Esophagus (tissue), 2 donors: ENCODE measurements around the gene PAX7. TPM values are rescaled to one million over a fixed set of nuclear protein-coding genes. Genes with fewer than 3 reads are reported as not detected.

Experiments
- H3K27ac ChIP-seq, 2 donors: one replicate each; pipeline ENCODE4 v1.5.1; 2013; ENCODE audit warnings: low read depth in 2 of 2, mild to moderate bottlenecking in 2 of 2, inconsistent platforms in 1 of 2, low read length in 1 of 2, moderate library complexity in 1 of 2
- H3K27me3 ChIP-seq, 2 donors: one replicate each; pipeline ENCODE4 v1.6.1; 2013; ENCODE audit warnings: low read length in 2 of 2, control low read depth in 1 of 2, mild to moderate bottlenecking in 1 of 2; ENCODE audit not compliant: insufficient read depth in 2 of 2, control insufficient read depth in 1 of 2
- H3K36me3 ChIP-seq, 2 donors: one replicate each; pipeline ENCODE4 v1.6.1; 2013; ENCODE audit warnings: low read length in 1 of 2; ENCODE audit not compliant: control insufficient read depth in 2 of 2, insufficient read depth in 2 of 2
- H3K4me1 ChIP-seq, 2 donors: one replicate each; pipeline ENCODE4 v1.6.1; 2013; ENCODE audit warnings: low read length in 1 of 2; ENCODE audit not compliant: control insufficient read depth in 2 of 2, insufficient read depth in 2 of 2
- H3K4me3 ChIP-seq, 2 donors: one replicate each; pipeline ENCODE4 v1.5.1; 2013; ENCODE audit warnings: low read length in 2 of 2, mild to moderate bottlenecking in 2 of 2, low read depth in 1 of 2, moderate library complexity in 1 of 2
- H3K9me3 ChIP-seq, 2 donors: one replicate each; pipeline ENCODE4 v1.6.1; 2013; ENCODE audit warnings: mild to moderate bottlenecking in 2 of 2, low read depth in 1 of 2, low read length in 1 of 2, moderate library complexity in 1 of 2; ENCODE audit not compliant: control insufficient read depth in 2 of 2, insufficient read depth in 1 of 2
- WGBS, 2 donors: extraction: QIAGEN DNeasy Blood & Tissue Kit; methylation state at CpG; one replicate each; pipeline ENCODE4 v1.1.7; 2013; 5-methylcytosine and 5-hydroxymethylcytosine counted together
- polyA plus RNA-seq, 2 donors: library from polyadenylated mRNA; stranded (reverse); fragments of 200-250 nt; gene quantifications; one replicate each; pipeline ENCODE4 v1.2.3, GENCODE V29; 2013
- donor health status: healthy with polysubstance abuse.
- donor health status: Bipolar disorder and iron deficiency.

PAX7 gene
- polyA plus RNA-seq, 2 donors = not detected

DNA sequence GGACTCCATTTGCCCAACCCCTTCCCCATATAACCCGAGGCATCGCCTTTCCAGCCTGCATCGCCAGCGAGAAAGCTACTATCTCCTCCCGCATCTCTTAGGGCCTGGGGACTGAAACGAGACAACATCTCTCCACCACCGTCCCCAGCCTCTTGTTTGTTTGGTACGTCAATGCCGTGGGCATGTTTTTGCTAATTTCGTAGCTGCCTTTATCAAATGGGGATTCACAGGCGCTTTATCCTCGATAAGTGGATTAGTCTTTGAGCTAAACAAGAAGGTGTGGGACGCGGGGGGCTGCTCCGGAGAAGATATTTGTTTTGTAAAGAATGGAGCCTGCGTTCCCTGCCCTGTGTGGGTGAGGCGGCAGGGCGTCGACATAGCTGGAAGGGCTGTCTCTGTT lies 91.6 kb downstream of the PAX7 start:
- no peak overlapping the region for H3K4me3 ChIP-seq
- H3K36me3 ChIP-seq = no peaks in the 10 kb centered on the region
- 46 to 56% methylated on average over 19 of the region's 19 CpGs for WGBS, 2 donors
- H3K27ac ChIP-seq = no peak overlapping the region
- H3K27me3 ChIP-seq = no peaks in the 10 kb centered on the region
- H3K4me1 ChIP-seq = no peaks in the 10 kb centered on the region
- H3K9me3 ChIP-seq = peaks cover 0 to 2% of the 10 kb centered on the region in 2 donors

DNA sequence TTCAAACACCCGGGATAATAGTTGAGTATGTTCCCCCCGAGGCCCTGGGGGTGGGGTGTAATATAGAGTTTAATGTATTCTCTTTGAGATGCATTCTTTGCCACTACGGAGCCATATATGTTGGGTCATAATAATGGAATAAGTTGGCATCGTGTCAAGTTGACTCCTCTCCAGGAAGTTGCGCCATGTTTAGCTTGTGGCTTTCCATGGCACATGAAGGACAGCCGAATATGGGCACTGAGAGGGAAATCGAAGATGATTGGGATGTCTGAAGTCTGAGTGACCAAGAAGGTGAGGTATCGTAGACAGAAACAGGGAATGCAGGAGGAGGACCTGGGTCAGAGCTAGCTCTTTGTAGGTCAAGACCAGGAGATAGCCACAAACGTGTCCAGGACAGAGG lies 92.6 kb downstream of the PAX7 start:
- Histone ChIP-seq H3K27me3 (no peaks in the 10 kb centered on the region), H3K27ac (no peak overlapping the region), H3K9me3 (peaks cover 0 to 2% of the 10 kb centered on the region in 2 donors), H3K4me3 (no peak overlapping the region), H3K36me3 (no peaks in the 10 kb centered on the region), H3K4me1 (no peaks in the 10 kb centered on the region)
- 67 to 77% methylated on average over 9 of the region's 9 CpGs for WGBS, 2 donors

DNA sequence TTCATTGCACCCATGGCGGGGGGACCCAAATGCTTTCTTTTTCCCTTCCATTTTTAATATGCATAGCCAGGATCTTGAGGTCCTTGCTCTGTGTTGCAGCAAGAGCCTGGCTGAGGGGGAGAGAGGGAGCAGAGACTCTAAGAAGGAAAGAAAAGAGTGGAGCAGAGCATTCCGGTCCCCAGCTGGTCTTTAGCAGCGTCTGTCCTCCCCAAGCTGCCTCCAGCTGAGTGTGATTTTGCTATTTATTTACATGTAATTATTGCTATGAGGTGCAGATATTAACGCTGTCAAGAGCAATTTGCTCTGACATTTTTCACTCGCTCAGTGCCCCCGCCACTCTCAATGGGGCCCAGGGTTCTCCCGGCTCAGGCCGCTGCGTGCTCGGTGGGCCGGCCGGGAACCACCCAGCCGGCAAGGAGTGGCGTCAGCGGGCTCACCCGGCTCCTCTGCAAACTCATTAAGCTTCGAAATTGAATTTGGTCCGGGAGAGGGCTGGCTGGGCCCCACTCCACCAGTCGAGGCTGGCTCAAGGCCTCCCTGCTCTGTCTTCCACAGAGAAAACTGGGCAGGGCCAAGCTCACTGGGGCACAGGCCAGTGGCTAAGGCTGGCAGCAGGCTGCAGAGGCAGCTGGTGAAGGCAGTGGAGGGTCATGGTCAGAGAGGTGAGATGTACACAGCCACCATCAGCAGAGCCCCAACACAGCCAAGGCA lies 93.2 kb downstream of the PAX7 start:
- no peaks in the 10 kb centered on the region for H3K36me3 ChIP-seq
- peaks cover 0 to 2% of the 10 kb centered on the region in 2 donors for H3K9me3 ChIP-seq
- 37 to 50% methylated on average over 19 of the region's 19 CpGs for WGBS, 2 donors
- H3K27ac ChIP-seq = no peak overlapping the region
- no peaks in the 10 kb centered on the region for H3K4me1 ChIP-seq
- no peak overlapping the region for H3K4me3 ChIP-seq
- H3K27me3 ChIP-seq = no peaks in the 10 kb centered on the region

DNA sequence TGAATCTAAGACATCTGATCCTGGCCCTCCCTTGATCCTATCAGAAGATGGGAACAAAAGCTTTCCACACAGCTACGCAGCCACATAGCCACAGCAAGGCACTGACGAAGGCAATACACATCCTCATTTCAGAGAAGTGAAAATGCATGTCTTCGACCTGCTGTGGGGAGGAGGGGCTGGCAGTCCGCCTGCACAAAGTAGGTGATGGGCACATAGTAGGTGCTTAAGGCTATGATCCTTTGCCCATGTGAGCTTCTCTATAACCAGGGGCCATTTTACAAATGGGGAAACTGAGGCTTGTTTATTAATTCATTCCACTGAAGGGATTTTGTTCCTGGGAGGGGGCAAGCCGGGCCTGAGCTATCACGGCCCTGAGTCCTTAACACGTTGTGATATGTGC lies 94.2 kb downstream of the PAX7 start:
- no peak overlapping the region for H3K4me3 ChIP-seq
- H3K27ac ChIP-seq = no peak overlapping the region
- no peaks in the 10 kb centered on the region for H3K27me3 ChIP-seq
- H3K9me3 ChIP-seq = peaks cover 0 to 2% of the 10 kb centered on the region in 2 donors
- WGBS, 2 donors = 44 to 46% methylated on average over 7 of the region's 7 CpGs
- H3K36me3 ChIP-seq = no peaks in the 10 kb centered on the region
- no peaks in the 10 kb centered on the region for H3K4me1 ChIP-seq

DNA sequence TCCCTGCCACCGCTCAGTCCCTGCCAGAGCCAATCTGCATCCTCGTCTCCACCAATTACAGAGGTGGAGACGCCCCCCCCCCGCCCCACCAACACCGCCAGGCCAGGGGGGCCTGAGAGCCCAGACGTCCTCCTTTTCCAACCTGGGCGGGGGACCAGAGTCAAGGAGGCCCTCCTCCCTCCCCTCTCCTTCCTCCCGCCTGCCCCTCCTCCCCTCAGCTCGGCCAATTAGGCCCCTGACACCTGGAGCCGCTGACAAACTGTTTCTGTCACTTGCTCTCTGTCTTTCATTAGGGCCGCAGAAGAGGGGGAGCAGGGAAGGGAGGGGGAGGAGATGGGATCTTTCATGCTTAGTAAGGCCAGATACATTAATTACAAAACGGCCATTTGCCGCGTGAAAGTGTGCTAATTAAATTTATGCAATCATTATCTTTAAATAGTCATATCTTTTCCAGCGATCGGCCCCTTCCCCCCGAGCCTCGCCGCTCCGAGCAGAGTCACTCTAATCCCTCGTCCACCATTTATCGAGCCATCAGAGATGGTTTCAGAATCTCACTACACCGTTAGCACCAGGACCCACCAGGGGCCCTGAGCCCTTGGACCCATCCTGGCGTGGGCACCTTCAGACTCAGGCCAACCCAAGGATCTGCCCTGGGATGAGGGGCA lies 94.7 kb downstream of the PAX7 start:
- H3K27ac ChIP-seq = no peak overlapping the region
- H3K4me1 ChIP-seq = no peaks in the 10 kb centered on the region
- peaks cover 0 to 2% of the 10 kb centered on the region in 2 donors for H3K9me3 ChIP-seq
- 32 to 35% methylated on average over 22 to 24 of the region's 24 CpGs for WGBS, 2 donors
- no peaks in the 10 kb centered on the region for H3K36me3 ChIP-seq
- H3K4me3 ChIP-seq = no peak overlapping the region
- H3K27me3 ChIP-seq = no peaks in the 10 kb centered on the region

DNA sequence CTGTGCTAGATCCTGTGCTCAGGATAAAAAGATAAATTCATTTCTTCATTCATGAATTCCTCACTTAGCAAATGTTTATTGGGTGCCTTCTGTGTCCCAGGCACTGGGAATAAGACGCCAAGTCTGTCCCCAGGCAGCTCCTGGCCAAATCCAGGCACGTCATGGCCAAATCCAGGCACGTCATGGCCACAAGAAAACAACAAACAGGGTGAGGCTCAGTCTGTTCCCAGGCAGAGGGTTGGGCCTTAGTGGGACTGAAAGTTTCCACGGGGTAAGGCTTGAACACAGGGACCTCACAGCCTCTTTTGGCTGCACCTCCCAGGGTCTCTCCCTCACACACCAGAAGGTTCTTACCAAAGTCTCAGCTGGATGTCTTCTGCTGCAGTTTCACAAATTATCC lies 95.7 kb downstream of the PAX7 start:
- no peak overlapping the region for H3K27ac ChIP-seq
- no peaks in the 10 kb centered on the region for H3K4me1 ChIP-seq
- WGBS, 2 donors = 19 to 33% methylated on average over 4 of the region's 4 CpGs
- H3K27me3 ChIP-seq = no peaks in the 10 kb centered on the region
- H3K9me3 ChIP-seq = peaks cover 0 to 2% of the 10 kb centered on the region in 2 donors
- no peak overlapping the region for H3K4me3 ChIP-seq
- no peaks in the 10 kb centered on the region for H3K36me3 ChIP-seq

DNA sequence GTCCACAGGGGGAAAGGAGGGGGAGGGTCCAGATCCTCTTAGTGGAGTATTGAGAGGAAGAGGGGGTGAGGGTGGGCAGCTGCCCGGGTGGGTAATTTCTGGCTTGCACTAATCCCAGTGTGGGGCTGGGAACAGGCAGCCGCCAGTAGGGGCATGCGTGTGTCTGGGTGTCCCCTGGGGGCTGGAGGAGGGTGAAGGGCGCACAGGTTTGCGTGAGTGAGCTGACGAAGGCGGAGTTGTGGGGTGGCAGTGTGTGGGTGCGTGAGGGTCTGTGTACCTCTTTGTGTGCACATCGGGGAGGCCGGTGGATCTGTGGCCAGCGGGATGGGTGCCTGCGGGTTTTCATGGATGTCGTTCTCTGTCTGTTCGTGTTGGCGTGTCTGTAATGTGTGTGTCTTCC lies 97.3 kb downstream of the PAX7 start:
- Histone ChIP-seq H3K36me3 (no peaks in the 10 kb centered on the region), H3K9me3 (peaks cover 0 to 2% of the 10 kb centered on the region in 2 donors), H3K4me3 (no peak overlapping the region), H3K4me1 (no peaks in the 10 kb centered on the region), H3K27ac (no peak overlapping the region), H3K27me3 (no peaks in the 10 kb centered on the region)
- 65% methylated on average over 15 of the region's 15 CpGs for WGBS, 2 donors

DNA sequence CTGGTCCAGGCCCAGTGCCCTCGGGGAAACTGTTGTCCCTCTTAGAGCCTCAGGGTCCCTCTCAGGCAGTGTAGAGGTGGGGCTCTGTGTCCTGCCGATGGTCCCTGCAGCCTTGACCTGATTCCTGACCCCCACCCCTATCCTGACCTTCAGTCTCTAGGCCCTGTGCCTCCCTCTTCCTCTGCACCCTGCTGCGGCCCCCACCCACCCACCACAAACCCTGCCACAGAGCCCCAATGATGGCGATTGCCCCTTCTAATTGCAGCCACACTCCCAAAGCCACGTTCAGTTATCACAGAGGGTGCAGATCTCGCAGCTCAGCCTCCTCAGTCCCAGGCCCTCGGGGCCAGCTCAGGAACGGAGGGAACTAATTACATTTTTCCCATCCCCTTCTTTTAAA lies 99.7 kb downstream of the PAX7 start:
- WGBS, 2 donors = 41 to 48% methylated on average over 7 to 8 of the region's 8 CpGs
- Histone ChIP-seq H3K9me3 (peaks cover 0 to 2% of the 10 kb centered on the region in 2 donors), H3K4me1 (no peaks in the 10 kb centered on the region), H3K4me3 (no peak overlapping the region), H3K27me3 (peaks cover 0 to under 1% of the 10 kb centered on the region in 2 donors), H3K36me3 (no peaks in the 10 kb centered on the region), H3K27ac (no peak overlapping the region)

DNA sequence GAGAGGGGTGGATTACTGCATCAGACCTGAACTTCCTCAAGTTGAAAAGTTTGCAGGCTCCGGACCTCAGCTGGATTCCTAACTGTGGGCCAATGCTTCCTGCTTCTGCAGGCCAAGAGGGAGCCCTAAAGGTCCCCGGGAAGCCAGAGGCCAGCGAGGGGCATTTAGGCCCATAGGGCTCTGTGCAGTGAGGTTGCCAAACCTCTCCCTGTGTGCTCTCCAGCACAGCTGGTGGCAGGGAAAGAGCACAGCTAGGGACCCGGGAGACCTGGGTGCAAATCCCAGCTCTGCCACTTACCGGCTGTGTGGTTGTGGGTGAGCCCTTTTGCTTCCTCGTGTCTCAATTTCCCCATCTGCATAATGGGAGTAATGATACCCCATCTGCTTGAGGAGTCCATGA lies 100.5 kb downstream of the PAX7 start:
- no peaks in the 10 kb centered on the region for H3K9me3 ChIP-seq
- 46 to 54% methylated on average over 6 of the region's 6 CpGs for WGBS, 2 donors

More for the DNA sequence above, 100.5 kb downstream of the PAX7 start:
- Histone ChIP-seq H3K27me3 (peaks cover 0 to 4% of the 10 kb centered on the region in 2 donors), H3K4me1 (no peaks in the 10 kb centered on the region), H3K27ac (no peak overlapping the region), H3K4me3 (no peak overlapping the region), H3K36me3 (no peaks in the 10 kb centered on the region)
